Measurements from ENCODE around the gene TAPBP. TPM values are rescaled to one million over a fixed set of nuclear protein-coding genes. Genes with fewer than 3 reads are reported as not detected.

Gene TAPBP
- total and polyA plus RNA-seq, 9 of the 15 experiments (the other 6 are each of a cell fraction or from before 2014, with no cell fraction given), result 5.6 to 74.0 (median 22.3) TPM

DNA sequence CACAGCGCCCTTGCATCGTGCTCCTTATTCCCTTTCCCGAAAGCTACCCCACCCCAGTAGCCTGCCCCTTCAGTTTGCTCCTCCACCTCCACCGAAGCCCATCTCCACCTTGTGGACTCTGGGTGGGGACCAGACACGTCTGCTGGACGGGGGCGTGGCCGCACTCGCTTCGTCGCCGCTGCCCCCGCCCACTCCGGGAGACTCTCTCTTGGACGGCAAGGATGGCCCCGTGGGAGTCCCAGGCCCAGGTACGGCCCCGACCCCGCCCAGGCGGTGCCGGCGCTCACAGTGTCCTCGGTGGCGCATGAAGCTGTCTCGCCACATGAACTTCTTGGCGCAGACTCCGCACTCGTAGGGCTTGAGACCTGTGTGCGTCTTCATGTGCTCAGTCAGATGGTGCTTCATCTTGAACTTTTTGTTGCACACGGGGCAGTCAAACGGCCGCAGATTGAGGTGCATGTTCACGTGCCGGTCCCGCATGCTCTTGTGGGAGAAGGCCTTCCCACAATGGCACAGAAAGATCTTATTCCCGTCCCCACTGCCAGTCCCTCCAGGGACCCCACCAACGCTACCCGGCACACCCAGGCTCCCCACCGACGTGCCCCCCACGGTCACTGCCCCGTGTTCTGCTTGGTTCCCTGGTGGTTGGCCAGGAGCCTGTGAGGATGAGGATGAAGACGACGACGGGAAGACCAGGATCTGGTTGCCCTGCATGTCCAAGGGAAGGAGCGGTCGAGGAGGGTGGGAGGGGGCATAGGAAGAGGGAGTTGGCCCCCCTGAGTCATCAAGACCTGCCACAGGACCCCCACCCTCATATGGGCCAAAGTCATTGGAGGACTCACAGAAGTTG lies 1.3 kb upstream of the TAPBP start (continued):
- TF ChIP-seq, protein P1, sequence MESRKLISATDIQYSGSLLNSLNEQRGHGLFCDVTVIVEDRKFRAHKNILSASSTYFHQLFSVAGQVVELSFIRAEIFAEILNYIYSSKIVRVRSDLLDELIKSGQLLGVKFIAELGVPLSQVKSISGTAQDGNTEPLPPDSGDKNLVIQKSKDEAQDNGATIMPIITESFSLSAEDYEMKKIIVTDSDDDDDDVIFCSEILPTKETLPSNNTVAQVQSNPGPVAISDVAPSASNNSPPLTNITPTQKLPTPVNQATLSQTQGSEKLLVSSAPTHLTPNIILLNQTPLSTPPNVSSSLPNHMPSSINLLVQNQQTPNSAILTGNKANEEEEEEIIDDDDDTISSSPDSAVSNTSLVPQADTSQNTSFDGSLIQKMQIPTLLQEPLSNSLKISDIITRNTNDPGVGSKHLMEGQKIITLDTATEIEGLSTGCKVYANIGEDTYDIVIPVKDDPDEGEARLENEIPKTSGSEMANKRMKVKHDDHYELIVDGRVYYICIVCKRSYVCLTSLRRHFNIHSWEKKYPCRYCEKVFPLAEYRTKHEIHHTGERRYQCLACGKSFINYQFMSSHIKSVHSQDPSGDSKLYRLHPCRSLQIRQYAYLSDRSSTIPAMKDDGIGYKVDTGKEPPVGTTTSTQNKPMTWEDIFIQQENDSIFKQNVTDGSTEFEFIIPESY (CRISPR knock-in tag; IDR thresholded peaks at IDR 0.05), result peak; percentile 74
- TF ChIP-seq, protein P2, sequence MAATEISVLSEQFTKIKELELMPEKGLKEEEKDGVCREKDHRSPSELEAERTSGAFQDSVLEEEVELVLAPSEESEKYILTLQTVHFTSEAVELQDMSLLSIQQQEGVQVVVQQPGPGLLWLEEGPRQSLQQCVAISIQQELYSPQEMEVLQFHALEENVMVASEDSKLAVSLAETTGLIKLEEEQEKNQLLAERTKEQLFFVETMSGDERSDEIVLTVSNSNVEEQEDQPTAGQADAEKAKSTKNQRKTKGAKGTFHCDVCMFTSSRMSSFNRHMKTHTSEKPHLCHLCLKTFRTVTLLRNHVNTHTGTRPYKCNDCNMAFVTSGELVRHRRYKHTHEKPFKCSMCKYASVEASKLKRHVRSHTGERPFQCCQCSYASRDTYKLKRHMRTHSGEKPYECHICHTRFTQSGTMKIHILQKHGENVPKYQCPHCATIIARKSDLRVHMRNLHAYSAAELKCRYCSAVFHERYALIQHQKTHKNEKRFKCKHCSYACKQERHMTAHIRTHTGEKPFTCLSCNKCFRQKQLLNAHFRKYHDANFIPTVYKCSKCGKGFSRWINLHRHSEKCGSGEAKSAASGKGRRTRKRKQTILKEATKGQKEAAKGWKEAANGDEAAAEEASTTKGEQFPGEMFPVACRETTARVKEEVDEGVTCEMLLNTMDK (IDR thresholded peaks at IDR 0.05; ENCODE audit: borderline replicate concordance, insufficient read depth, low read depth, low read length, poor library complexity, severe bottlenecking), result peak; percentile 14
- no peak for TF ChIP-seq KLF10 (CRISPR knock-in tag; IDR thresholded peaks at IDR 0.05)
- no peak for TF ChIP-seq NR2C1 (IDR thresholded peaks at IDR 0.05)
- TF ChIP-seq NR2C1 (tag; IDR thresholded peaks at IDR 0.05), result no peak
- peak; percentile 32; the same call in 1 of the 2 replicates for TF ChIP-seq ZBTB7A (IDR thresholded peaks at IDR 0.05; ENCODE audit: borderline replicate concordance, control insufficient read depth, low read depth, low read length)
- no peak for TF ChIP-seq FUS (optimal IDR thresholded peaks at IDR 0.05; ENCODE audit: low read depth, low read length)
- 0 out of 2 replicates have a peak, but pooled peaks have one; percentile 30 for TF ChIP-seq ETV5 (CRISPR knock-in tag; IDR thresholded peaks at IDR 0.05; ENCODE audit: low read depth)
- TF ChIP-seq NRF1 (conservative IDR thresholded peaks at IDR 0.05 in 1 of 2, IDR thresholded peaks at IDR 0.05 in 1 of 2), result peak; percentile 58 to 68
- TF ChIP-seq TEAD2 (tag; IDR thresholded peaks at IDR 0.05), result no peak
- TF ChIP-seq MTA3 (IDR thresholded peaks at IDR 0.05; ENCODE audit: borderline replicate concordance), result 0 out of 2 replicates have a peak, but pooled peaks have one; percentile 74
- TF ChIP-seq, protein P3, sequence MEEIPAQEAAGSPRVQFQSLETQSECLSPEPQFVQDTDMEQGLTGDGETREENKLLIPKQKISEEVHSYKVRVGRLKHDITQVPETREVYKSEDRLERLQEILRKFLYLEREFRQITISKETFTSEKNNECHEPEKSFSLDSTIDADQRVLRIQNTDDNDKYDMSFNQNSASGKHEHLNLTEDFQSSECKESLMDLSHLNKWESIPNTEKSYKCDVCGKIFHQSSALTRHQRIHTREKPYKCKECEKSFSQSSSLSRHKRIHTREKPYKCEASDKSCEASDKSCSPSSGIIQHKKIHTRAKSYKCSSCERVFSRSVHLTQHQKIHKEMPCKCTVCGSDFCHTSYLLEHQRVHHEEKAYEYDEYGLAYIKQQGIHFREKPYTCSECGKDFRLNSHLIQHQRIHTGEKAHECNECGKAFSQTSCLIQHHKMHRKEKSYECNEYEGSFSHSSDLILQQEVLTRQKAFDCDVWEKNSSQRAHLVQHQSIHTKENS (CRISPR knock-in tag; IDR thresholded peaks at IDR 0.05), result no peak
- no peak for TF ChIP-seq CBX1 (IDR thresholded peaks at IDR 0.05; ENCODE audit: low read depth)
- no peak for TF ChIP-seq ZNF174 (CRISPR knock-in tag; IDR thresholded peaks at IDR 0.05)
- TF ChIP-seq, protein P4, sequence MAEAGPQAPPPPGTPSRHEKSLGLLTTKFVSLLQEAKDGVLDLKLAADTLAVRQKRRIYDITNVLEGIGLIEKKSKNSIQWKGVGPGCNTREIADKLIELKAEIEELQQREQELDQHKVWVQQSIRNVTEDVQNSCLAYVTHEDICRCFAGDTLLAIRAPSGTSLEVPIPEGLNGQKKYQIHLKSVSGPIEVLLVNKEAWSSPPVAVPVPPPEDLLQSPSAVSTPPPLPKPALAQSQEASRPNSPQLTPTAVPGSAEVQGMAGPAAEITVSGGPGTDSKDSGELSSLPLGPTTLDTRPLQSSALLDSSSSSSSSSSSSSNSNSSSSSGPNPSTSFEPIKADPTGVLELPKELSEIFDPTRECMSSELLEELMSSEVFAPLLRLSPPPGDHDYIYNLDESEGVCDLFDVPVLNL (CRISPR knock-in tag; IDR thresholded peaks at IDR 0.05; ENCODE audit: low read depth), result 0 out of 2 replicates have a peak, but pooled peaks have one; percentile 23
- TF ChIP-seq, protein P5, sequence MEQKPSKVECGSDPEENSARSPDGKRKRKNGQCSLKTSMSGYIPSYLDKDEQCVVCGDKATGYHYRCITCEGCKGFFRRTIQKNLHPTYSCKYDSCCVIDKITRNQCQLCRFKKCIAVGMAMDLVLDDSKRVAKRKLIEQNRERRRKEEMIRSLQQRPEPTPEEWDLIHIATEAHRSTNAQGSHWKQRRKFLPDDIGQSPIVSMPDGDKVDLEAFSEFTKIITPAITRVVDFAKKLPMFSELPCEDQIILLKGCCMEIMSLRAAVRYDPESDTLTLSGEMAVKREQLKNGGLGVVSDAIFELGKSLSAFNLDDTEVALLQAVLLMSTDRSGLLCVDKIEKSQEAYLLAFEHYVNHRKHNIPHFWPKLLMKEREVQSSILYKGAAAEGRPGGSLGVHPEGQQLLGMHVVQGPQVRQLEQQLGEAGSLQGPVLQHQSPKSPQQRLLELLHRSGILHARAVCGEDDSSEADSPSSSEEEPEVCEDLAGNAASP (IDR thresholded peaks at IDR 0.05), result no peak
- TF ChIP-seq NR3C1 (CRISPR knock-in tag; IDR thresholded peaks at IDR 0.05), result no peak
- TF ChIP-seq GTF2A2 (tag; IDR thresholded peaks at IDR 0.05), result no peak
- no peak for TF ChIP-seq PTTG1 (tag; IDR thresholded peaks at IDR 0.05; ENCODE audit: low read depth)
- peak; percentile 25; the same call in 1 of the 2 replicates for TF ChIP-seq EP400 (IDR thresholded peaks at IDR 0.05)

All from K562 (cell line).